Vagina (tissue), 2 donors: ENCODE data around the gene USP32. TPM values are rescaled to one million over a fixed set of nuclear protein-coding genes. Genes with fewer than 3 reads are reported as not detected.

Experiments used
- DNase-seq, 2 donors: peaks; one replicate each; pipeline ENCODE4 v3.0.0-alpha.2; 2017; ENCODE audit errors: extremely low spot score in 2 of 2
- H3K27ac ChIP-seq: fragments of 200-600 bp; sonication (generic); one replicate; pipeline ENCODE4 v1.5.1; 2019
- H3K27me3 ChIP-seq: fragments of 200-600 bp; sonication (generic); one replicate; pipeline ENCODE4 v1.5.1; 2019
- H3K36me3 ChIP-seq, 2 donors: fragments of 200-600 bp; sonication (generic); one replicate each; pipeline ENCODE4 v1.5.1; 2017 to 2019
- H3K4me1 ChIP-seq: fragments of 200-600 bp; sonication (generic); one replicate; pipeline ENCODE4 v1.5.1; 2019
- H3K4me3 ChIP-seq, 2 donors: fragments of 200-600 bp; sonication (generic); 1 replicate in 1 of 2; 2 replicates in 1 of 2; pipeline ENCODE4 v1.5.1; 2016 to 2019
- H3K9me3 ChIP-seq: fragments of 200-600 bp; sonication (generic); one replicate; pipeline ENCODE4 v1.5.1; 2019
- POLR2A ChIP-seq, 2 donors: fragments of 450-650 bp; IDR thresholded peaks; one replicate each; pipeline ENCODE4 v1.6.1; 2017; ENCODE audit warnings: antibody characterized with exemption in 2 of 2, mild to moderate bottlenecking in 2 of 2, moderate library complexity in 2 of 2
- POLR2AphosphoS5 ChIP-seq, 2 donors: sonication (generic); formaldehyde crosslinking; IDR thresholded peaks; one replicate each; pipeline ENCODE4 v1.9.0; 2017; ENCODE audit warnings: antibody characterized with exemption in 2 of 2, mild to moderate bottlenecking in 2 of 2, low read depth in 1 of 2; ENCODE audit not compliant: insufficient read depth in 1 of 2
- intact Hi-C: fragments of 100-400 bp; cut with DNase I; formaldehyde crosslinking; loops from one replicate; pipeline ENCODE4 v1.15.1; 2023
- total RNA-seq: library from RNA; depleted of rRNA; stranded (reverse); fragments of >200 nt; gene quantifications from one replicate; pipeline ENCODE4 v1.2.3, GENCODE V29; 2016
- TF ChIP-seq, protein P1 (sequence below), 3 experiments: fragments of 450-650 bp in 2 of 3; fragments of 200-600 bp in 1 of 3; sonication (generic) in 1 of 3; IDR thresholded peaks; one replicate each; pipeline ENCODE4 v1.5.1; 2017 to 2019; ENCODE audit warnings: antibody characterized with exemption in 3 of 3, mild to moderate bottlenecking in 2 of 3, moderate library complexity in 2 of 3

The USP32 gene
- total RNA-seq, 1 donor from 2014 or later, result 63.6 TPM

DNA sequence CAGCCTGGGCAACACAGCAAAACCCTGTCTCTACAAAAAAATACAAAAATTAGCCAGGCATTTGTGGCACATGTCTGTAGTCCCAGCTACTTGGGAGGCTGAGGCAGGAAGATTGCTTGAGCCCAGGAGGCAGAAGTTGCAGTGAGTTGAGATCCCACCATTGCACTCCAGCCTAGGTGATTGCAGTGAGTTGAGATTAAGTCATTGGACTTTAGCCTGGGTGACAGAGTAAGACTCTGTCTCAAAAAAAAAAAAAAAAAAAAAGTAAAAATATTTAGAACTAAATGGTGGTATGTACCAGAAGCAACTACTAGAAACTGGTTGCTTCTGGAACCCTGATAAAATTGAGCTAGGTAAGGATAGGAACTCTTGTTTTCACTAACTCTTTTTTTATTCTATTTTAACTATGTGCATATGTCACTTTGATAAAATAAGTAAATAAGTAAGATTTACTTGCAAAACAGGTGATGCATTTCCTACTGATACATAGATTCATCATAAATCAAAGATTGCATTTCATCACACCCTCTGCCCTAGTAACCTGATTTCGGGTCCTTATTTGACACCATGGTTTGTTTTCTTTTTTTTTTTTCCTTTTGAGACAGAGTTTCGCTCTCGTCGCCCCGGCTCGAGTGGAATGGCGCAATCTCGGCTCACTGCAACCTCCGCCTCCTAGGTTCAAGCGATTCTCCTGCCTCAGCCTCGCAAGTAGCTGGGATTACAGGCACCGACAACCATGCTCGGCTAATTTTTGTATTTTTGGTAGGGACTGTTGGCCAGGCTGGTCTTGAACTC lies 66.0 kb downstream of the USP32 start:
- Histone ChIP-seq H3K36me3 (no peaks in the 10 kb centered on the region), H3K27me3 (no peaks in the 10 kb centered on the region), H3K9me3 (no peaks in the 10 kb centered on the region), H3K4me1 (peaks cover 3% of the 10 kb centered on the region), H3K4me3 (no peak overlapping the region), H3K27ac (no peak overlapping the region)
- intact Hi-C loops, result no loop called here
- no peak for DNase-seq
- TF ChIP-seq, protein P1, sequence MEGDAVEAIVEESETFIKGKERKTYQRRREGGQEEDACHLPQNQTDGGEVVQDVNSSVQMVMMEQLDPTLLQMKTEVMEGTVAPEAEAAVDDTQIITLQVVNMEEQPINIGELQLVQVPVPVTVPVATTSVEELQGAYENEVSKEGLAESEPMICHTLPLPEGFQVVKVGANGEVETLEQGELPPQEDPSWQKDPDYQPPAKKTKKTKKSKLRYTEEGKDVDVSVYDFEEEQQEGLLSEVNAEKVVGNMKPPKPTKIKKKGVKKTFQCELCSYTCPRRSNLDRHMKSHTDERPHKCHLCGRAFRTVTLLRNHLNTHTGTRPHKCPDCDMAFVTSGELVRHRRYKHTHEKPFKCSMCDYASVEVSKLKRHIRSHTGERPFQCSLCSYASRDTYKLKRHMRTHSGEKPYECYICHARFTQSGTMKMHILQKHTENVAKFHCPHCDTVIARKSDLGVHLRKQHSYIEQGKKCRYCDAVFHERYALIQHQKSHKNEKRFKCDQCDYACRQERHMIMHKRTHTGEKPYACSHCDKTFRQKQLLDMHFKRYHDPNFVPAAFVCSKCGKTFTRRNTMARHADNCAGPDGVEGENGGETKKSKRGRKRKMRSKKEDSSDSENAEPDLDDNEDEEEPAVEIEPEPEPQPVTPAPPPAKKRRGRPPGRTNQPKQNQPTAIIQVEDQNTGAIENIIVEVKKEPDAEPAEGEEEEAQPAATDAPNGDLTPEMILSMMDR (IDR thresholded peaks at IDR 0.05), result no peak
- TF ChIP-seq POLR2AphosphoS5 (IDR thresholded peaks at IDR 0.05; ENCODE audit: insufficient read depth in 1 of 2, low read depth in 1 of 2), result no peak
- no peak for TF ChIP-seq POLR2A (IDR thresholded peaks at IDR 0.05)

DNA sequence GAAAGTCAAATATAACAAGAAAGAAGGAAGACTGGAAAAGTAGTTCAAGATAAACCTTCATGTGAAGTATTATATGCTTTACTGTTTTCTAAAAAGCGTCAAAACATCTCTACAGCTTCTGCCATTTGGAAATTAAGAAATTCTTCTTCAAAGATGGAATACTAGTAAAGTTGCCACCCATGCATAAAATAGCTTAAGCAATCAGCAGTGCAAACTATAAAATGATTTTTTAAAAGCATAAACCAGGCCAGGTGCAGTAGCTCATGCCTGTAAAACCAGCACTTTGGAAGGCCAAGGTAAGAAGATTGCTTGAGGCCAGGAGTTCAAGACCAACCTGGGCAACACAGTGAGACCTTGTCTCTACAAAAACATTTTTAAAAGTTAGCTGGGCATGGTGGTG lies 68.2 kb downstream of the USP32 start:
- DNase-seq, result no peak
- H3K4me1 ChIP-seq, result peaks cover 10% of the 10 kb centered on the region
- intact Hi-C loops, result no loop called here
- no peaks in the 10 kb centered on the region for H3K36me3 ChIP-seq
- H3K27me3 ChIP-seq, result no peaks in the 10 kb centered on the region
- no peak overlapping the region for H3K4me3 ChIP-seq
- TF ChIP-seq POLR2A (IDR thresholded peaks at IDR 0.05) (no peak), POLR2AphosphoS5 (IDR thresholded peaks at IDR 0.05; ENCODE audit: insufficient read depth in 1 of 2, low read depth in 1 of 2) (no peak)
- TF ChIP-seq, protein P1 (IDR thresholded peaks at IDR 0.05), result no peak
- H3K9me3 ChIP-seq, result no peaks in the 10 kb centered on the region
- H3K27ac ChIP-seq, result no peak overlapping the region

DNA sequence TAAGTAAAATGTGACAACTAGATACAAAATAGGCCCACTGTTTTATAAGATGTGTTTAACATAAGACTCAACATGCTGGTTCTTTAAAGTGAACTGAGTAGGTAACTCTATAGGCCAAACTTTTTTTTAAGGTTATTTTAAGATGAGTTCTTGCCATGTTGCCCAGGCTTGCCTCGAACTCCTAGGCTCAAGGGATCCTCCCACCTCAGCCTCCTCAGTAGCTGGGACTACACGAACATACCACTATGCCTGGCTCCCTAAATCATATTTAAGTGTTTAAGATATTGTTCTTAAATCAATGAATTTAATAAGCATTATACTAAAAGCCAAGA lies 69.9 kb downstream of the USP32 start:
- H3K4me1 ChIP-seq, result peaks cover 7% of the 10 kb centered on the region
- no peaks in the 10 kb centered on the region for H3K36me3 ChIP-seq
- no peak for DNase-seq
- TF ChIP-seq POLR2A (IDR thresholded peaks at IDR 0.05) (no peak), POLR2AphosphoS5 (IDR thresholded peaks at IDR 0.05; ENCODE audit: insufficient read depth in 1 of 2, low read depth in 1 of 2) (no peak)
- TF ChIP-seq, protein P1 (IDR thresholded peaks at IDR 0.05), result no peak
- no peaks in the 10 kb centered on the region for H3K9me3 ChIP-seq
- no peak overlapping the region for H3K4me3 ChIP-seq
- no peaks in the 10 kb centered on the region for H3K27me3 ChIP-seq
- intact Hi-C loops, result no loop called here
- H3K27ac ChIP-seq, result no peak overlapping the region

DNA sequence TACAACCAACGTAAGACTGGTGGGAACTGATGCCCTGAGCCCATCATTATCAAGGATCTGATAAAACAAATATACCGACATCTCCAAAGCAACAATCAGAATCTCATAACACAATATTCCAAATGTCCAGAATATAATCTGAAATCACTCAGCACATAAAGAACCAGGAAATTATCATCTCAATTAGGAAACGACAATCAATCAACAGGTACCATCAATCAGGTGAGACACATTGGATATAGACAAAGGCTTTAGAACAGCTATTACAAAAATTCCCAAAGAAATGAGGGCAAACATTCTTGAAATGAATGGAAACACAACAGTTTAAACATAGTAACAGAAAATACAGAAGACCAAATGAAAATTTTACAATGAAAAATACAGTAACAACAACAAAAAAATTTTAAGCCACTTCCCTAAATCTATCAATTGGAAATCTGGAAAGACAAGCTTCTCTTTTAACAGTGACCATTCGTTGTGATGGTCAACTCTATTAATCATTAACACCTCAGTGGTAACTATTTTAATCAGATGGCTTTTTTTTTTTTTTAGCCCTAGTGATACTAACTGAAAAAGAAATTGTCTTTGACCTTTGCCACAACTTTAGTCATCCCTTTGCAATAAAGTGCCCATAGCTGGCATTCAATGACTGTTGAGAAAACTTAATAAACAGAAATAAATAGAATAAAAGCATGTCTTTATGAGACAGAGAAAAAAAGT lies 70.4 kb downstream of the USP32 start:
- Histone ChIP-seq H3K9me3 (no peaks in the 10 kb centered on the region), H3K36me3 (no peaks in the 10 kb centered on the region), H3K4me3 (no peak overlapping the region), H3K4me1 (peaks cover 7% of the 10 kb centered on the region), H3K27ac (no peak overlapping the region), H3K27me3 (no peaks in the 10 kb centered on the region)
- intact Hi-C loops, result no loop called here
- TF ChIP-seq, protein P1 (IDR thresholded peaks at IDR 0.05), result no peak
- TF ChIP-seq POLR2AphosphoS5 (IDR thresholded peaks at IDR 0.05; ENCODE audit: insufficient read depth in 1 of 2, low read depth in 1 of 2), result no peak
- TF ChIP-seq POLR2A (IDR thresholded peaks at IDR 0.05), result no peak
- no peak for DNase-seq

DNA sequence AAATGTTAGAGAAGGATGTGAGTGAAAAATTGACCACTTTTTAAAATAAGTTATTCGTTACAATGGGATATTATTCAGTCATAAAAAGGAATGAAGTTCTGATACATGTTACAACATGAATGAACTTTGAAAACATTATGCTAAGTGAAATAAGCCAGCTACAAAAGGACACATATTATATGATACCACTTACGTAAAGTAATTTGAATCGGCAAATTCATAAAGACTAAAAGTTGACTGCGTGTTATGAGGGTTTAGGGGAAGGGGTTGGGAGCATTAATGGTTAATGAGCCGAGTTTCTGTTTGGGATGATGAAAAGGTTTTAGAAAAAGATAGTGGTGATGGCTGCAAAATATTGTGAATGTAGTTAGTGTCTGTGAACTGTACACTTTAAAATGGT lies 73.1 kb downstream of the USP32 start:
- intact Hi-C loops, result no loop called here
- DNase-seq, result no peak
- no peaks in the 10 kb centered on the region for H3K27me3 ChIP-seq
- no peak for TF ChIP-seq POLR2AphosphoS5 (IDR thresholded peaks at IDR 0.05; ENCODE audit: insufficient read depth in 1 of 2, low read depth in 1 of 2)
- TF ChIP-seq POLR2A (IDR thresholded peaks at IDR 0.05), result no peak
- TF ChIP-seq, protein P1 (IDR thresholded peaks at IDR 0.05), result no peak
- peaks cover 7% of the 10 kb centered on the region for H3K4me1 ChIP-seq
- no peak overlapping the region for H3K4me3 ChIP-seq
- no peaks in the 10 kb centered on the region for H3K36me3 ChIP-seq
- H3K27ac ChIP-seq, result no peak overlapping the region
- no peaks in the 10 kb centered on the region for H3K9me3 ChIP-seq
